Hepatocyte (in vitro differentiated cells): ENCODE measurements around the gene YJU2.

ENCODE experiments used
- CTCF ChIP-seq: fragments of 200-600 bp; sonication (generic); IDR thresholded peaks from 2 replicates; pipeline ENCODE4 v1.5.1; 2016; ENCODE audit warnings: antibody characterized with exemption, mild to moderate bottlenecking; ENCODE audit not compliant: poor library complexity
- EZH2 ChIP-seq: fragments of 200-600 bp; sonication (generic); IDR thresholded peaks from 2 replicates; pipeline ENCODE4 v1.6.1; 2016; ENCODE audit warnings: antibody characterized with exemption, mild to moderate bottlenecking, borderline replicate concordance

- TF ChIP-seq CTCF, result no peak
- TF ChIP-seq EZH2, result no peak
These were observed 51.3 kb downstream of the YJU2 start for GRCh38 chr19:4297901-4298809.
